Type B pancreatic cell (in vitro differentiated cells): ENCODE measurements around the gene EMID1. TPM values are rescaled to one million over a fixed set of nuclear protein-coding genes. Genes with fewer than 3 reads are reported as not detected.

Experiments
- DNase-seq: peaks from one replicate; pipeline ENCODE4 v3.0.0; 2021; ENCODE audit warnings: mixed read lengths; ENCODE audit not compliant: unreplicated experiment; ENCODE audit errors: extremely low spot score
- H3K27ac Mint-ChIP-seq: 2 replicates; pipeline ENCODE4 v1.8.0; 2021; ENCODE audit warnings: mild to moderate bottlenecking, mixed read lengths
- H3K27me3 Mint-ChIP-seq: 2 replicates; pipeline ENCODE4 v1.8.0; 2021; ENCODE audit warnings: mixed read lengths
- H3K36me3 Mint-ChIP-seq: 2 replicates; pipeline ENCODE4 v1.8.0; 2021; ENCODE audit warnings: mixed read lengths
- H3K4me1 Mint-ChIP-seq: one replicate; pipeline ENCODE4 v1.8.0; 2021; ENCODE audit warnings: mixed read lengths; ENCODE audit not compliant: unreplicated experiment
- H3K4me3 Mint-ChIP-seq: 2 replicates; pipeline ENCODE4 v1.8.0; 2021; ENCODE audit warnings: mild to moderate bottlenecking, mixed read lengths
- H3K9me3 Mint-ChIP-seq: 2 replicates; pipeline ENCODE4 v1.8.0; 2021; ENCODE audit warnings: mixed read lengths
- CTCF ChIP-seq: fragments of 200-600 bp; sonication (generic); conservative IDR thresholded peaks from 2 replicates; pipeline ENCODE4 v1.5.0; 2021; ENCODE audit warnings: antibody characterized with exemption, mild to moderate bottlenecking
- total RNA-seq: library from RNA; stranded (reverse); gene quantifications from 2 replicates; pipeline ENCODE4 v1.2.1, GENCODE V29; 2021; ENCODE audit warnings: low replicate concordance

Gene EMID1
- total RNA-seq, 1 donor from 2014 or later = 11.4 TPM

GRCh38 chr22:29195118-29195963 lies 10.4 kb upstream of the EMID1 start:
- H3K27ac Mint-ChIP-seq = no peak overlapping the region

DNA sequence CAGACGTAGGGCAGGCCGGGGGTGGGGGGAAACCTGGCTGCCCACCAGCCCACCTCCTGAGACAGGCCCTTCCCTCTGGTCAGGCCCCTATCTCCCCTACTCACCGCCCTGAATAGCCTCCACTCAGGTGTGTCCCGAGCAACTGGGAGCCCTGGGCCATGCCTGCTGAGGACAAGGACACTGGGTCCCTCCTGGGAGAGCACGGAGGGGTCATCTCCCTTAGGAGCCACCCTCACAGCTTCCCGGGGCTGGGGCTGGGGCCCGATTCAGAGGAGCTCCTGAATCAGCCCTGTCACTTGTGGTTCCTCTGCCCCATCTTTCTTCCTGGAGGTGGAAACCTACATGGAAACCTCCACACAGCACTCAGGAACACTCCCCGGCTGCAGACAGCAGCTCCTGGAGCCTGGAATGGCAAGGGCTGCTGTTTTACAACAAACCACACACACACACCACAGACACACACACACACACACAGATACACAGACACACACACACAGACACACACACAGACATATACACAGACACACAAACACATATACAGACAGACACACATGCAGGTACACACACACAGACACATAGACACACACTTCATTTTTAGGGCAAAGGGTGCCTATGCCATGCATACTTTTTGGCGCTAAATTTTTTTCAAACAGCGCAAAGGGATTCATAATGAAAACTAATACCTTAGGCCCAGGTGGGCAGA lies 9.6 kb upstream of the EMID1 start:
- TF ChIP-seq CTCF = no peak

More at GRCh38 chr22:29195118-29195963, 10.4 kb upstream of the EMID1 start:
- Mint-ChIP-seq H3K9me3 (no peaks in the 10 kb centered on the region), H3K27me3 (peaks cover 3% of the 10 kb centered on the region), H3K36me3 (no peaks in the 10 kb centered on the region), H3K4me1 (peaks cover 13% of the 10 kb centered on the region), H3K4me3 (no peak overlapping the region)
- DNase-seq = no peak
- TF ChIP-seq CTCF = no peak

GRCh38 chr22:29197096-29197495 lies 8.6 kb upstream of the EMID1 start:
- no peak overlapping the region for H3K27ac Mint-ChIP-seq
- H3K36me3 Mint-ChIP-seq = no peaks in the 10 kb centered on the region
- H3K27me3 Mint-ChIP-seq = peaks cover 7% of the 10 kb centered on the region
- no peak for TF ChIP-seq CTCF
- no peaks in the 10 kb centered on the region for H3K9me3 Mint-ChIP-seq
- H3K4me3 Mint-ChIP-seq = no peak overlapping the region
- peaks cover 18% of the 10 kb centered on the region for H3K4me1 Mint-ChIP-seq
- no peak for DNase-seq

More for the DNA sequence above, 9.6 kb upstream of the EMID1 start:
- peaks cover 3% of the 10 kb centered on the region for H3K27me3 Mint-ChIP-seq
- H3K4me3 Mint-ChIP-seq = no peak overlapping the region
- H3K9me3 Mint-ChIP-seq = no peaks in the 10 kb centered on the region
- H3K4me1 Mint-ChIP-seq = peaks cover 13% of the 10 kb centered on the region
- no peak overlapping the region for H3K27ac Mint-ChIP-seq
- no peaks in the 10 kb centered on the region for H3K36me3 Mint-ChIP-seq
- no peak for DNase-seq

GRCh38 chr22:29198240-29198639 lies 7.5 kb upstream of the EMID1 start:
- no peak for TF ChIP-seq CTCF
- Mint-ChIP-seq H3K27ac (no peak overlapping the region), H3K4me3 (no peak overlapping the region), H3K27me3 (peaks cover 7% of the 10 kb centered on the region), H3K4me1 (peaks cover 20% of the 10 kb centered on the region), H3K9me3 (no peaks in the 10 kb centered on the region), H3K36me3 (no peaks in the 10 kb centered on the region)
- DNase-seq = no peak

DNA sequence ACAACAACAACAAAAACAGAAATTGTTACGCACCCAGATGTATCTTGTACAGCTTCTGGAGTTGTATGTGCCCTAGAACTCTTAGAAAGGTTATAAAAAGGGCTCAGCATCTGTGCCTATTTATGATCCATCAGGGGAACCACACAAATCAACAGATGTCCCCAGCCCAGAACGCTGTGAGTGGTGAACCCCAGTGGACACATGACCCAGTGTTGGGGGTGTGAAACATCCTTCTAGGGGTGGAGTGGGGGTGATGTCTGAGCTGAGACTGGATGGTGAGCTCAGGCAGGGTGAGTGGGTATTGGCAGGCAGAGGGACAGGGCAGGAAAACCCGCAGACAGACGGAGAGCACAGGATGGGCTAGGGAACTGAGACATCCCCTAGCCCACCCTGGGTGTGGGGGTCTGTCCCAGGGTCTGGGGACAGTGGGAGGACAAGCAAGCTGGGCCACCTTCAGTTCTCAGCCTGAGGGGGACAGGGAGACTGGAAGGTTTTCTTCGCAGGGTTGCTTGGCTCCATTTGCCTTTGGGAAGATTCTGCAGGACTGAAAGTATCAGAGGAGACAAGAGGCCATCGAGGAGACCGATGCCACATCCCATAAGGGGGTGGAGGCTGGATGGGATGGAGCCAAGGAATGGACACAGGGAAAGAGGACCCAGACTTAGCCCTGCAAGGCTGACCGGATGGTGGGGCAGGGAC lies 5.8 kb upstream of the EMID1 start:
- H3K4me3 Mint-ChIP-seq = no peak overlapping the region
- TF ChIP-seq CTCF = no peak
- no peak overlapping the region for H3K27ac Mint-ChIP-seq
- DNase-seq = no peak
- H3K27me3 Mint-ChIP-seq = peaks cover 7% of the 10 kb centered on the region
- H3K9me3 Mint-ChIP-seq = no peaks in the 10 kb centered on the region
- H3K36me3 Mint-ChIP-seq = no peaks in the 10 kb centered on the region
- H3K4me1 Mint-ChIP-seq = peaks cover 27% of the 10 kb centered on the region
